ENCODE results near the gene TBC1D22B. TPM values are rescaled to one million over a fixed set of nuclear protein-coding genes. Genes with fewer than 3 reads are reported as not detected.

Gene TBC1D22B
- total RNA-seq, 1 donor from 2014 or later, result 15.2 TPM

DNA sequence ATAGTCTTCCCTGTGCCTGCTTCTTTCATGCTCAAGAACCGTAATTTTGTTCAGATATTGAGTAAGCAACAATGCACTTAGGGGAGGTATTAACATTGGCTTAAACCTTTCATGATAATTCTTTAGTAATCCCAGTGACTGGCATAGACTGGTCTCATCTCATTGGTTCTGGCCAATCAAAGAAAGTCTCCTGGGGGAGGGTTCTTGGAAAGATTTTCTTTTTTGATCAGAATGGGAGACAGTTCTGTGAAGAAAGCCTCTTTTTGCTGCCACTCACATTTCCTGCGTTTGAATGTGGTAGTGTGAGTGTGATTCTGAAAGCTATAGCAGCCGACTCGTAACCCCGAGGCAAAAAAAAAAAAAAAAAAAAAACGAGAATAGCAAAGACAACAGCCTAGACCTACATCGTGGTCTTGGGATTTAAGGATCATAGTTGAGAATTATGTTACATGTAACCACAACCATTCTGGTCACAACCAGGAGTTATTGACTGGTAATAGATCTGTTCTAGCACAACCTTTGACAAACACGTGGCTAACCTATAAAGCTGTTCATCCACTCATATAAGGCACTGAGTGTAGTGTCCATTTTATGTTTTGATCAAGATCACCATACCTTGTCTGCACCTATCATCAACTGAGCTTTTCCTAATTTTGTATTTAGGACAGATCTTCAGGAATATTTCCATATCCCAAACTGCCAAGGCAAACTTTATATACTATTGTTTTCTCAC, 15.4 kb downstream of the TBC1D22B start:
- H3K4me1 Mint-ChIP-seq, result peaks cover 5% of the 10 kb centered on the region
- H3K27me3 Mint-ChIP-seq (ENCODE audit: low read depth), result no peaks in the 10 kb centered on the region
- no peak overlapping the region for H3K27ac Mint-ChIP-seq
- H3K9me3 Mint-ChIP-seq, result no peaks in the 10 kb centered on the region
- H3K4me3 Mint-ChIP-seq, result no peak overlapping the region
- DNase-seq (ENCODE audit: low spot score in 2 of 2, unreplicated experiment in 2 of 2), result no peak
- peaks cover 19% of the 10 kb centered on the region for H3K36me3 Mint-ChIP-seq
- TF ChIP-seq, protein P1, sequence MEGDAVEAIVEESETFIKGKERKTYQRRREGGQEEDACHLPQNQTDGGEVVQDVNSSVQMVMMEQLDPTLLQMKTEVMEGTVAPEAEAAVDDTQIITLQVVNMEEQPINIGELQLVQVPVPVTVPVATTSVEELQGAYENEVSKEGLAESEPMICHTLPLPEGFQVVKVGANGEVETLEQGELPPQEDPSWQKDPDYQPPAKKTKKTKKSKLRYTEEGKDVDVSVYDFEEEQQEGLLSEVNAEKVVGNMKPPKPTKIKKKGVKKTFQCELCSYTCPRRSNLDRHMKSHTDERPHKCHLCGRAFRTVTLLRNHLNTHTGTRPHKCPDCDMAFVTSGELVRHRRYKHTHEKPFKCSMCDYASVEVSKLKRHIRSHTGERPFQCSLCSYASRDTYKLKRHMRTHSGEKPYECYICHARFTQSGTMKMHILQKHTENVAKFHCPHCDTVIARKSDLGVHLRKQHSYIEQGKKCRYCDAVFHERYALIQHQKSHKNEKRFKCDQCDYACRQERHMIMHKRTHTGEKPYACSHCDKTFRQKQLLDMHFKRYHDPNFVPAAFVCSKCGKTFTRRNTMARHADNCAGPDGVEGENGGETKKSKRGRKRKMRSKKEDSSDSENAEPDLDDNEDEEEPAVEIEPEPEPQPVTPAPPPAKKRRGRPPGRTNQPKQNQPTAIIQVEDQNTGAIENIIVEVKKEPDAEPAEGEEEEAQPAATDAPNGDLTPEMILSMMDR (IDR thresholded peaks at IDR 0.05; ENCODE audit: unreplicated experiment), result no peak

DNA sequence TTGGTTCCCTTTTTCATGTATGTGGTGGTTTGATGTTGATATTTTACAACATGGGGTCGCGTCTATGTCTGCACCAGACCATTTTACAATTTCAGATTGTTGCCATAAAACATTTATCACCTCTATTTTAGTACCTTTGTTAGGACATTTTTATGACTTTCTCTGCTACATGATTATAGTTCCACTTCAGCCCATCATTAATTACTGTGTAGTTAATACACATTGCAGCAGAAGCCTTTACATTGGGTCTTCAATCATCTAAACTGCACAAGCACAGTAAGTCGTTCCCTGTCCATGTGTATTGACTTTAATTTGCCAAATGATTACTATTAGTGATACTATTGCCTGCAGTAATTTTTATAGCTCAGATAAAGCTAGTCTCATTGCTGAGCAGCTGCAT, 16.1 kb downstream of the TBC1D22B start:
- no peak for DNase-seq (ENCODE audit: low spot score in 2 of 2, unreplicated experiment in 2 of 2)
- no peaks in the 10 kb centered on the region for H3K9me3 Mint-ChIP-seq
- H3K36me3 Mint-ChIP-seq, result peaks cover 19% of the 10 kb centered on the region
- TF ChIP-seq, protein P1 (IDR thresholded peaks at IDR 0.05; ENCODE audit: unreplicated experiment), result no peak
- H3K4me1 Mint-ChIP-seq, result peaks cover 5% of the 10 kb centered on the region
- H3K27ac Mint-ChIP-seq, result no peak overlapping the region
- H3K27me3 Mint-ChIP-seq (ENCODE audit: low read depth), result no peaks in the 10 kb centered on the region
- H3K4me3 Mint-ChIP-seq, result no peak overlapping the region

DNA sequence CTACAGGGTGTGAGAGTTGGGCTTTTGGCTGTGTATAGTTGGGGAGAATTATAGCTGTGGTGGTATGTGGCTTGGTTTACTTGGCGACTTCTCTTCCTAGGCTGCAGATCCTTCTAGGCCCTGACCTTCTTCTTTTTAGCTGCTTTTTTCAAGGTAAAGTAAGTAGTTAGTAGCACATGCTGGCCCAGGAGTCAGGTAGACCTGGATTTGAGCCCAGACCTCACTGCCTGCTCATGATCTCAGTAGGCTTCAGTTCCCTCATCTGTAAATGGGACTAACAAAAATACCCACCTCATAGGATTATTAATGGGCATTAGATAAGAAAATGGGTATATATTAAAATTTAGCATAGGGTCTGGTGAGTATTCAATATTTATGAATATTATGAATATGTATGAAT, 17.8 kb downstream of the TBC1D22B start:
- TF ChIP-seq, protein P1 (IDR thresholded peaks at IDR 0.05; ENCODE audit: unreplicated experiment), result no peak
- no peak overlapping the region for H3K4me3 Mint-ChIP-seq
- no peak for DNase-seq (ENCODE audit: low spot score in 2 of 2, unreplicated experiment in 2 of 2)
- H3K36me3 Mint-ChIP-seq, result peaks cover 22% of the 10 kb centered on the region
- H3K27me3 Mint-ChIP-seq (ENCODE audit: low read depth), result no peaks in the 10 kb centered on the region
- H3K4me1 Mint-ChIP-seq, result peaks cover 5% of the 10 kb centered on the region
- H3K9me3 Mint-ChIP-seq, result no peaks in the 10 kb centered on the region
- no peak overlapping the region for H3K27ac Mint-ChIP-seq

DNA sequence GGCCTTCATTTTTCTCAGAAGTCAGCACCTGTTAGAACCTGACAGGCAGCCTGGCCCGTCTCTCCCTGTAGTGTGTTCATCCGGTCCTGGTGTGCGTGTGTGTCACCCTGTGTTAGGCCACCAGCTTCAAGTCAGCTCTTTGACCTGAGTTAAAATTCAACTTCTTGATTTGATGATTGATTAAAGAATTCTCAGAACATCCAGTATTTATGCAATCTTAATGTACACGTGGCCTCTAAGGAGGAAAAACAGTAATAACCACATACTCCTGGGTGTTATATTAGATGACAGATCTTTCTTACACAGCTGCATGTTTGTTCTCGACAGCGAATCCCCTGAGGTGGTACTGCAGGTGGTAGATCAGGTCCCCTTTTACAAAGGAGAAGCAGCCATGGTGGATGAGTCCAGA, 19.4 kb downstream of the TBC1D22B start:
- no peak for DNase-seq (ENCODE audit: low spot score in 2 of 2, unreplicated experiment in 2 of 2)
- H3K4me3 Mint-ChIP-seq, result no peak overlapping the region

DNA sequence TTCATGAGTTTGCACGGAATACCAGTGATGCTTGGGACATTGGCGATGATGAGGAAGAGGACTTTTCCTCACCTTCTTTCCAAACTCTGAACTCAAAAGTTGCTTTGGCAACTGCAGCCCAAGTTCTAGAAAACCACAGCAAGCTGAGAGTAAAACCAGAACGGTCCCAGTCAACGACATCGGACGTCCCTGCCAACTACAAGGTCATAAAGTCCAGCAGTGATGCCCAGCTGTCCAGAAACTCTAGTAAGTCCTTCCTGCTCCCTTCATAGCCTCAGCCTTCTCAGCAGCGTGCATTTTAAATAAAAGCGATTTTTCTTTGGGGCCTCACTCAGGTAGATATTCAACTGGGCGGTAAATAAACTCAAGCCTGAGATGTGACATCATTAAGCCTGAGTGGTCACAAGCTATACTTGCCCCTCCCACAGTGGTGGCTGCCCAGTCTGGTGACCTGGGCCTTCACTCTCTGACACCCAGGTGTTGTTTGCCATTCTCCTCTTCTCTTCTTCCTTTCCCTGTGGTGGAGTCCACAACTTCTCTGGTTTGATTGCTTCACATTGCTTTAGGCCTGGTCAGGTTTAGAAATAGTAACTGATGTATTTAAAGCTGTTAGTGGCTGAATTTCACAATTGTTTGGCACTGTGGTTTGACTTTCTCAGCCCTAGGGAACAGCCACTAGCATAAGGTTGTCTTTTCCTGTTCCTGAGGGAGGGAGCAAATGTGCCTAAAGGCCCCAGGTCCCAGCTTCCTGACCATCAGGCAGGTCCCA, 22.0 kb downstream of the TBC1D22B start:
- H3K4me3 Mint-ChIP-seq, result no peak overlapping the region
- no peak for DNase-seq (ENCODE audit: low spot score in 2 of 2, unreplicated experiment in 2 of 2)
- no peak overlapping the region for H3K27ac Mint-ChIP-seq
- no peaks in the 10 kb centered on the region for H3K4me1 Mint-ChIP-seq
- H3K27me3 Mint-ChIP-seq (ENCODE audit: low read depth), result no peaks in the 10 kb centered on the region
- peaks cover 30% of the 10 kb centered on the region for H3K36me3 Mint-ChIP-seq
- H3K9me3 Mint-ChIP-seq, result no peaks in the 10 kb centered on the region
- TF ChIP-seq, protein P1 (IDR thresholded peaks at IDR 0.05; ENCODE audit: unreplicated experiment), result no peak

More for the DNA sequence above, 19.4 kb downstream of the TBC1D22B start:
- TF ChIP-seq, protein P1 (IDR thresholded peaks at IDR 0.05; ENCODE audit: unreplicated experiment), result no peak
- Mint-ChIP-seq H3K4me1 (peaks cover 5% of the 10 kb centered on the region), H3K36me3 (peaks cover 16% of the 10 kb centered on the region), H3K9me3 (no peaks in the 10 kb centered on the region), H3K27ac (no peak overlapping the region), H3K27me3 (ENCODE audit: low read depth) (no peaks in the 10 kb centered on the region)
